Tibial artery (tissue), 4 donors: ENCODE measurements around the gene WFS1.

ENCODE experiments used
- DNase-seq, 2 donors: peaks; one replicate each; pipeline ENCODE4 v3.0.0-alpha.2; 2019
- H3K27ac ChIP-seq, 2 donors: fragments of 200-600 bp; sonication (generic) in 1 of 2; 1 replicate in 1 of 2; 2 replicates in 1 of 2; pipeline ENCODE4 v1.5.1; 2018 to 2019; ENCODE audit warnings: mild to moderate bottlenecking in 1 of 2
- H3K27me3 ChIP-seq, 2 donors: fragments of 200-600 bp; sonication (generic) in 1 of 2; one replicate each; pipeline versions ENCODE4 v1.5.1 to v1.6.0; 2016 to 2019
- H3K36me3 ChIP-seq, 3 donors: fragments of 200-600 bp; sonication (generic) in 2 of 3; one replicate each; pipeline ENCODE4 v1.5.1; 2016 to 2019; ENCODE audit warnings: mild to moderate bottlenecking in 2 of 3
- H3K4me1 ChIP-seq, 4 donors: fragments of 200-600 bp; sonication (generic) in 2 of 4; 1 replicate in 3 of 4; 2 replicates in 1 of 4; pipeline ENCODE4 v1.5.1; 2016 to 2019
- H3K4me3 ChIP-seq, 2 donors: fragments of 200-600 bp; sonication (generic) in 1 of 2; 1 replicate in 1 of 2; 2 replicates in 1 of 2; pipeline ENCODE4 v1.5.1; 2018 to 2019; ENCODE audit warnings: mild to moderate bottlenecking in 2 of 2
- H3K9me3 ChIP-seq, 3 donors: fragments of 200-600 bp; sonication (generic) in 1 of 3; one replicate each; pipeline ENCODE4 v1.5.1; 2016 to 2019
- CTCF ChIP-seq, 2 experiments: fragments of 200-600 bp in 1 of 2; fragments of 450-650 bp in 1 of 2; IDR thresholded peaks; one replicate each; pipeline ENCODE4 v1.5.1; 2017 to 2019; ENCODE audit warnings: antibody characterized with exemption in 2 of 2, mild to moderate bottlenecking in 1 of 2, moderate library complexity in 1 of 2
- intact Hi-C: fragments of 100-400 bp; cut with DNase I; formaldehyde crosslinking; loops from one replicate; pipeline ENCODE4 v1.15.0; 2023; ENCODE audit warnings: low total_unique reads

The WFS1 gene

GRCh38 chr4:6303943-6304342 lies 34.3 kb downstream of the WFS1 start:
- Histone ChIP-seq H3K4me1 (peaks cover 0 to 2% (median 1%) of the 10 kb centered on the region in 4 donors), H3K27me3 (peaks cover 0 to 3% of the 10 kb centered on the region in 2 donors), H3K27ac (no peak overlapping the region), H3K4me3 (no peak overlapping the region), H3K36me3 (peaks cover 53 to 62% (median 54%) of the 10 kb centered on the region in 3 donors), H3K9me3 (no peaks in the 10 kb centered on the region)
- no peak for DNase-seq
- no peak for TF ChIP-seq CTCF (IDR thresholded peaks at IDR 0.05)
- intact Hi-C loops: no loop called here

GRCh38 chr4:6306299-6306698 lies 36.6 kb downstream of the WFS1 start:
- DNase-seq: no peak
- intact Hi-C loops: no loop called here
- Histone ChIP-seq H3K27ac (no peak overlapping the region), H3K9me3 (no peaks in the 10 kb centered on the region), H3K27me3 (peaks cover 0 to 12% of the 10 kb centered on the region in 2 donors), H3K36me3 (peaks cover 36 to 42% (median 39%) of the 10 kb centered on the region in 3 donors), H3K4me1 (peaks cover 0 to 12% (median 6%) of the 10 kb centered on the region in 4 donors), H3K4me3 (no peak overlapping the region)
- no peak for TF ChIP-seq CTCF (IDR thresholded peaks at IDR 0.05)

- no peak for TF ChIP-seq CTCF (IDR thresholded peaks at IDR 0.05)
- H3K9me3 ChIP-seq: no peaks in the 10 kb centered on the region
- H3K36me3 ChIP-seq: peaks cover 27 to 33% (median 30%) of the 10 kb centered on the region in 3 donors
- intact Hi-C loops: no loop called here
- DNase-seq: no peak
- H3K27me3 ChIP-seq: peaks cover 0 to 12% of the 10 kb centered on the region in 2 donors
- H3K27ac ChIP-seq: no peak overlapping the region
- no peak overlapping the region for H3K4me3 ChIP-seq
- H3K4me1 ChIP-seq: peaks cover 0 to 12% (median 6%) of the 10 kb centered on the region in 4 donors
These were observed 37.6 kb downstream of the WFS1 start for GRCh38 chr4:6307230-6307629.

- no peak for TF ChIP-seq CTCF (IDR thresholded peaks at IDR 0.05)
- DNase-seq: no peak
- Histone ChIP-seq H3K27ac (no peak overlapping the region), H3K9me3 (no peaks in the 10 kb centered on the region), H3K27me3 (peaks cover 0 to 12% of the 10 kb centered on the region in 2 donors), H3K4me1 (peaks cover 0 to 12% (median 6%) of the 10 kb centered on the region in 4 donors), H3K4me3 (no peak overlapping the region), H3K36me3 (peaks cover 20 to 26% (median 23%) of the 10 kb centered on the region in 3 donors)
- intact Hi-C loops: no loop called here
These were observed 38.2 kb downstream of the WFS1 start for GRCh38 chr4:6307891-6308290.

- DNase-seq: no peak
- Histone ChIP-seq H3K9me3 (no peaks in the 10 kb centered on the region), H3K4me1 (peaks cover 0 to 12% (median 6%) of the 10 kb centered on the region in 4 donors), H3K4me3 (peak overlapping the region; percentile 29 to 54), H3K27ac (no peak overlapping the region), H3K27me3 (peaks cover 0 to 12% of the 10 kb centered on the region in 2 donors), H3K36me3 (peaks cover 8 to 14% (median 12%) of the 10 kb centered on the region in 3 donors)
- intact Hi-C loops: no loop called here
- TF ChIP-seq CTCF (IDR thresholded peaks at IDR 0.05): no peak
These were observed 39.4 kb downstream of the WFS1 start for GRCh38 chr4:6308899-6309643.
